HCT116 (cell line): ENCODE measurements around the gene THBS3. TPM values are rescaled to one million over a fixed set of nuclear protein-coding genes. Genes with fewer than 3 reads are reported as not detected.

ENCODE experiments used
- ATAC-seq: fragments of 200-7000 bp; cut with Tn5 transposase; 2 replicates; pipeline ENCODE4 v1.9.1; 2020; ENCODE audit warnings: mild to moderate bottlenecking, moderate library complexity
- BruUV-seq: library from RNA; stranded (reverse); fragments of 400-500 nt; replicated peaks from 2 replicates; lab custom pipeline; 2021; lab: Mats Ljungman, UMichigan
- CTCF ChIA-PET: fragments of 300-600 bp; sonication (Branson Sonifier 250); formaldehyde crosslinking; loops from one replicate; lab custom pipeline; 2021; ENCODE audit warnings: antibody characterized with exemption; lab: Charles Lee
- POLR2A ChIA-PET: fragments of 300-600, 350-600 bp; sonication (Branson Sonifier 250); formaldehyde crosslinking; loops from one replicate; lab custom pipeline; 2021; ENCODE audit warnings: antibody characterized with exemption; lab: Charles Lee
- RAD21 ChIA-PET, 2 experiments: fragments of 300-600 bp; sonication (Branson Sonifier 250); formaldehyde crosslinking; loops; one replicate each; lab custom pipeline; 2023; ENCODE audit warnings: low total read pairs in 2 of 2; ENCODE audit not compliant: uncharacterized antibody in 2 of 2, unreplicated experiment in 2 of 2, low non-redundant PET in 1 of 2; lab: Charles Lee
- DNase-seq: peaks from one replicate; pipeline ENCODE4 v3.0.0-alpha.2; 2010; ENCODE audit warnings: low read depth, low spot score
- H2AFZ ChIP-seq: fragments of 200-600 bp; shearing (Covaris generic), sonication (generic); 2 replicates; pipeline ENCODE4 v1.6.1; 2017; ENCODE audit warnings: low read depth, mixed run types, mixed read lengths, antibody characterized with exemption, low read length; ENCODE audit not compliant: poor library complexity, severe bottlenecking
- H3K27ac ChIP-seq: 2 replicates; pipeline ENCODE4 v1.5.1; 2012; ENCODE audit warnings: low read depth, low read length
- H3K27me3 ChIP-seq: fragments of 200-600 bp; sonication (generic); 2 replicates; pipeline ENCODE4 v1.6.1; 2016; ENCODE audit warnings: mixed run types, low read length, mixed read lengths; ENCODE audit not compliant: insufficient read depth
- H3K36me3 ChIP-seq, 2 experiments: fragments of 200-500 bp in 1 of 2; fragments of 200-600 bp in 1 of 2; sonication (Bioruptor generic) in 1 of 2; sonication (generic) in 1 of 2; 2 replicates each; pipeline versions ENCODE4 v1.5.1 to v1.6.1; 2014 to 2016; ENCODE audit warnings: low read length in 2 of 2, inconsistent platforms in 1 of 2, mixed read lengths in 1 of 2, mixed run types in 1 of 2; ENCODE audit not compliant: insufficient read depth in 2 of 2, control insufficient read depth in 1 of 2
- H3K4me1 ChIP-seq, 2 experiments: fragments of 200-600 bp in 1 of 2; sonication (generic) in 1 of 2; 2 replicates each; pipeline versions ENCODE4 v1.5.1 to v1.6.1; 2012 to 2017; ENCODE audit warnings: low read length in 2 of 2, inconsistent platforms in 1 of 2, mild to moderate bottlenecking in 1 of 2, mixed read lengths in 1 of 2, mixed run types in 1 of 2, moderate library complexity in 1 of 2; ENCODE audit not compliant: insufficient read depth in 2 of 2, control insufficient read depth in 1 of 2
- H3K4me2 ChIP-seq: fragments of 200-600 bp; sonication (generic); 2 replicates; pipeline ENCODE4 v1.6.1; 2017; ENCODE audit warnings: mixed run types, low read length, mixed read lengths
- H3K4me3 ChIP-seq, 2 experiments: fragments of 200-600 bp in 1 of 2; sonication (generic) in 1 of 2; replicated peaks in 1 of 2; 2 replicates each; pipeline ENCODE4 v1.5.1; 2011 to 2016; ENCODE audit warnings: low read length in 2 of 2, control low read depth in 1 of 2, low read depth in 1 of 2, mild to moderate bottlenecking in 1 of 2, mixed read lengths in 1 of 2, mixed run types in 1 of 2
- H3K79me2 ChIP-seq: fragments of 200-600 bp; sonication (generic); 2 replicates; pipeline ENCODE4 v1.6.1; 2017; ENCODE audit warnings: mild to moderate bottlenecking, mixed run types, low read length, moderate library complexity, mixed read lengths; ENCODE audit not compliant: insufficient read depth
- H3K9ac ChIP-seq: fragments of 200-600 bp; sonication (generic); 2 replicates; pipeline ENCODE4 v1.6.1; 2016; ENCODE audit warnings: low read length, mixed read lengths
- H3K9me2 ChIP-seq: fragments of 200-600 bp; sonication (generic), shearing (Covaris generic); 2 replicates; pipeline ENCODE4 v1.6.1; 2017; ENCODE audit warnings: mixed run types, mild to moderate bottlenecking, moderate library complexity; ENCODE audit not compliant: insufficient read depth
- H3K9me3 ChIP-seq, 2 experiments: fragments of 200-500 bp in 1 of 2; fragments of 200-600 bp in 1 of 2; sonication (Bioruptor generic) in 1 of 2; sonication (generic) in 1 of 2; 2 replicates each; pipeline ENCODE4 v1.6.1; 2014 to 2017; ENCODE audit warnings: low read length in 2 of 2, mixed read lengths in 2 of 2, inconsistent platforms in 1 of 2, low read depth in 1 of 2, mild to moderate bottlenecking in 1 of 2, mixed run types in 1 of 2, moderate library complexity in 1 of 2; ENCODE audit not compliant: control insufficient read depth in 1 of 2, insufficient read depth in 1 of 2
- H4K20me1 ChIP-seq: fragments of 200-600 bp; sonication (generic), shearing (Covaris generic); 2 replicates; pipeline ENCODE4 v1.6.1; 2017; ENCODE audit warnings: mixed run types, mild to moderate bottlenecking, moderate library complexity; ENCODE audit not compliant: insufficient read depth
- EZH2phosphoT487 ChIP-seq: fragments of 200-600 bp; IDR thresholded peaks from 2 replicates; pipeline ENCODE4 v1.6.1; 2018; ENCODE audit warnings: antibody characterized with exemption, borderline replicate concordance
- FOSL1 ChIP-seq: IDR thresholded peaks from 2 replicates; pipeline ENCODE4 v1.6.1; 2012; ENCODE audit warnings: low read depth
- POLR2A ChIP-seq: IDR thresholded peaks from 2 replicates; pipeline ENCODE4 v1.7.0; 2011; ENCODE audit warnings: borderline replicate concordance; ENCODE audit not compliant: insufficient read depth, insufficient read length; ENCODE audit errors: extremely low read depth
- POLR2AphosphoS5 ChIP-seq: IDR thresholded peaks from 2 replicates; pipeline ENCODE4 v1.6.1; 2011; ENCODE audit warnings: mild to moderate bottlenecking, low read depth, low read length, moderate library complexity
- SRF ChIP-seq: IDR thresholded peaks from 2 replicates; pipeline ENCODE4 v1.6.1; 2012; ENCODE audit warnings: low read depth
- ZNF274 ChIP-seq: fragments of 200-500 bp; sonication (Bioruptor generic); IDR thresholded peaks from 2 replicates; pipeline ENCODE4 v1.6.1; 2014; ENCODE audit warnings: mild to moderate bottlenecking, low read depth, low read length, inconsistent platforms
- intact Hi-C: fragments of 100-400 bp; cut with micrococcal nuclease; formaldehyde crosslinking; loops from 2 replicates; pipeline ENCODE4 v1.10.0; 2022
- total RNA-seq: library from RNA; stranded (reverse); gene quantifications from one replicate; pipeline ENCODE4 v1.2.1, GENCODE V29; 2021; ENCODE audit not compliant: unreplicated experiment
- TF ChIP-seq, protein P1 (sequence below): IDR thresholded peaks from 2 replicates; pipeline ENCODE4 v1.6.1; 2012
- TF ChIP-seq, protein P2 (sequence below): IDR thresholded peaks from 2 replicates; pipeline ENCODE4 v1.6.1; 2012; ENCODE audit warnings: low read depth

THBS3 gene
- total RNA-seq, 1 experiment from 2014 or later: 15.9 TPM

DNA sequence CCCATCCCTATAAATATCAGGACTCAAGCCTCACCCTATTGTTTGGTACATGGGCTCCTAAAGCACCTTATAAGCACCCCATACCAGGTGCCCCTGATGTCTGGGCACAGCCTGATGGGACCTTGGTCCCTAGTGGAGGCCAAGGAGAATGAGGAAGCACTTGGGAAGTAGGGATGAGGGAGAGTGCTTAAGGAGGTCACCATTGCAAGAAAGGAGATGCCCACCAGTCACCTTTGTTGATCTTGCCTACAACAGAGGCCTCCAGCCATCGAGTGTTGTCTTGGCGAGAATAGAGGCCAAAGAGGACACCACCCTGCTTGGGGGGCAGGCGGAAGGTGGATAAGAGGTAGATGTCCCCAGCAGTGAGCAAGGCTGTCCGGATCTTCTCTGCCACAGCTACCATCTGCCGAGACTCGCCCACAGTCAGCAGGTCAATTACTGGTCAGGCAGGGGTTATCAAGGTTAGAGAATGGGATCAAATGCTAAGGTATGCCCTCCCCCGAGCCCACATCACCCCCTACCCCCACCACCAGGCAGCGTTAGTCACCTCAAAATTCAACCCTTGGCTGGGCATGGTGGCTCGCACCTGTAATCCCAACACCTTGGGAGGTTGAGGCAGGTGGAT, 1.6 kb downstream of the THBS3 start:
- H3K4me1 ChIP-seq: peaks cover 22 to 33% of the 10 kb centered on the region in 2 experiments
- H3K79me2 ChIP-seq: peaks cover 16% of the 10 kb centered on the region
- peaks cover 0 to 6% of the 10 kb centered on the region in 2 experiments; a peak in 1 of 4 replicates for H3K36me3 ChIP-seq
- no TSS peak for BruUV-seq
- H4K20me1 ChIP-seq: no peaks in the 10 kb centered on the region
- no peak for DNase-seq
- no peak overlapping the region for H3K9ac ChIP-seq
- H3K9me3 ChIP-seq: no peaks in the 10 kb centered on the region
- CTCF ChIA-PET: interaction anchor here (0.9 to 4.0 kb wide), 2 partner anchors 44 to 71 kb away, joined by 3 to 13 read pairs; no protein-coding TSS in a partner anchor
- TF ChIP-seq POLR2AphosphoS5 (no peak), SRF (no peak), EZH2phosphoT487 (no peak), ZNF274 (no peak), POLR2A (no peak), FOSL1 (no peak)
- TF ChIP-seq, protein P1, sequence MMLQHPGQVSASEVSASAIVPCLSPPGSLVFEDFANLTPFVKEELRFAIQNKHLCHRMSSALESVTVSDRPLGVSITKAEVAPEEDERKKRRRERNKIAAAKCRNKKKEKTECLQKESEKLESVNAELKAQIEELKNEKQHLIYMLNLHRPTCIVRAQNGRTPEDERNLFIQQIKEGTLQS: no peak
- TF ChIP-seq, protein P2, sequence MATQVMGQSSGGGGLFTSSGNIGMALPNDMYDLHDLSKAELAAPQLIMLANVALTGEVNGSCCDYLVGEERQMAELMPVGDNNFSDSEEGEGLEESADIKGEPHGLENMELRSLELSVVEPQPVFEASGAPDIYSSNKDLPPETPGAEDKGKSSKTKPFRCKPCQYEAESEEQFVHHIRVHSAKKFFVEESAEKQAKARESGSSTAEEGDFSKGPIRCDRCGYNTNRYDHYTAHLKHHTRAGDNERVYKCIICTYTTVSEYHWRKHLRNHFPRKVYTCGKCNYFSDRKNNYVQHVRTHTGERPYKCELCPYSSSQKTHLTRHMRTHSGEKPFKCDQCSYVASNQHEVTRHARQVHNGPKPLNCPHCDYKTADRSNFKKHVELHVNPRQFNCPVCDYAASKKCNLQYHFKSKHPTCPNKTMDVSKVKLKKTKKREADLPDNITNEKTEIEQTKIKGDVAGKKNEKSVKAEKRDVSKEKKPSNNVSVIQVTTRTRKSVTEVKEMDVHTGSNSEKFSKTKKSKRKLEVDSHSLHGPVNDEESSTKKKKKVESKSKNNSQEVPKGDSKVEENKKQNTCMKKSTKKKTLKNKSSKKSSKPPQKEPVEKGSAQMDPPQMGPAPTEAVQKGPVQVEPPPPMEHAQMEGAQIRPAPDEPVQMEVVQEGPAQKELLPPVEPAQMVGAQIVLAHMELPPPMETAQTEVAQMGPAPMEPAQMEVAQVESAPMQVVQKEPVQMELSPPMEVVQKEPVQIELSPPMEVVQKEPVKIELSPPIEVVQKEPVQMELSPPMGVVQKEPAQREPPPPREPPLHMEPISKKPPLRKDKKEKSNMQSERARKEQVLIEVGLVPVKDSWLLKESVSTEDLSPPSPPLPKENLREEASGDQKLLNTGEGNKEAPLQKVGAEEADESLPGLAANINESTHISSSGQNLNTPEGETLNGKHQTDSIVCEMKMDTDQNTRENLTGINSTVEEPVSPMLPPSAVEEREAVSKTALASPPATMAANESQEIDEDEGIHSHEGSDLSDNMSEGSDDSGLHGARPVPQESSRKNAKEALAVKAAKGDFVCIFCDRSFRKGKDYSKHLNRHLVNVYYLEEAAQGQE: no peak
- RAD21 ChIA-PET: no interaction called here
- H3K27me3 ChIP-seq: no peaks in the 10 kb centered on the region
- intact Hi-C loops: loop anchor here (5.0 kb wide), 2 partner anchors 36 to 386 kb away; a partner anchor contains a TSS
- no peak overlapping the region for H3K27ac ChIP-seq
- H3K9me2 ChIP-seq: no peaks in the 10 kb centered on the region
- H3K4me2 ChIP-seq: no peak overlapping the region
- POLR2A ChIA-PET: no interaction called here
- no peak overlapping the region for H3K4me3 ChIP-seq
- no peak overlapping the region for H2AFZ ChIP-seq
- ATAC-seq: no peak
